Neural progenitor cell (in vitro differentiated cells): ENCODE results near the gene CD300LF.

Experiments used
- CTCF ChIP-seq: fragments of 200-600 bp; sonication (generic); IDR thresholded peaks from 2 replicates; pipeline ENCODE4 v1.5.1; 2017; ENCODE audit warnings: antibody characterized with exemption, mild to moderate bottlenecking
- EZH2 ChIP-seq: fragments of 200-600 bp; sonication (generic); IDR thresholded peaks from 2 replicates; pipeline ENCODE4 v1.6.1; 2017; ENCODE audit warnings: antibody characterized with exemption, mild to moderate bottlenecking, moderate library complexity

GRCh38 chr17:74752822-74753401 is 40.2 kb upstream of the CD300LF start:
- TF ChIP-seq CTCF (no peak), EZH2 (no peak)
